ENCODE measurements around the gene ABCF1. TPM values are rescaled to one million over a fixed set of nuclear protein-coding genes. Genes with fewer than 3 reads are reported as not detected.
"Not testable (repeated sequence)": the region's sequence is repeated elsewhere in the genome, so short reads cannot be mapped to it uniquely, and the experiment has no call there.

ABCF1 gene
- total and polyA plus RNA-seq, 7 donors = 53.8 to 119 (median 97.9) TPM

DNA sequence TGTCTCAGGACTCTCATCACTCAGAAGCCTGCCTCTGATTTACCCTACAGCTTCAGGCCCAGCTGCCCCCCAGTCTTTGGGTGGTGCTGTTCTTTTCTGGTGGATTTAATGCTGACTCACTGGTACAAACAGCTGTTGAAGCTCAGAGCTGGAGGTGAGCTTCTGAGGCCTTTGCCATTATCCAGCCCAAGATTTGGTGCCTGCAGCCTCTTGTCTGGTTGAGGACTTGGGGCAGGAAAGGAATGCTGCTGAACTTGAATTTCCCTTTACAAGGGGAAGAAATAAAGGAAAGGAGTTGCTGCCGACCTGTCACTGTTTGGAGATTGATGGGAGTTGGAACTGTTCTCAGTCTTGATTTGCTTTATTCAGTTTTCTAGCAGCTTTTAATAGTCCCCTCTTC, 19.8 kb downstream of the ABCF1 start:
- no peaks in the 10 kb centered on the region for H3K27me3 ChIP-seq (ENCODE audit: insufficient read depth in 3 of 3, low read length in 2 of 3)
- DNase-seq (no peak), ATAC-seq (peak in 3 of 4 donors; percentile 22 to 50 (median 45))
- no peaks in the 10 kb centered on the region for H3K9me3 ChIP-seq
- peaks cover 10% of the 10 kb centered on the region for H3K4me1 ChIP-seq
- TF ChIP-seq, protein P1, sequence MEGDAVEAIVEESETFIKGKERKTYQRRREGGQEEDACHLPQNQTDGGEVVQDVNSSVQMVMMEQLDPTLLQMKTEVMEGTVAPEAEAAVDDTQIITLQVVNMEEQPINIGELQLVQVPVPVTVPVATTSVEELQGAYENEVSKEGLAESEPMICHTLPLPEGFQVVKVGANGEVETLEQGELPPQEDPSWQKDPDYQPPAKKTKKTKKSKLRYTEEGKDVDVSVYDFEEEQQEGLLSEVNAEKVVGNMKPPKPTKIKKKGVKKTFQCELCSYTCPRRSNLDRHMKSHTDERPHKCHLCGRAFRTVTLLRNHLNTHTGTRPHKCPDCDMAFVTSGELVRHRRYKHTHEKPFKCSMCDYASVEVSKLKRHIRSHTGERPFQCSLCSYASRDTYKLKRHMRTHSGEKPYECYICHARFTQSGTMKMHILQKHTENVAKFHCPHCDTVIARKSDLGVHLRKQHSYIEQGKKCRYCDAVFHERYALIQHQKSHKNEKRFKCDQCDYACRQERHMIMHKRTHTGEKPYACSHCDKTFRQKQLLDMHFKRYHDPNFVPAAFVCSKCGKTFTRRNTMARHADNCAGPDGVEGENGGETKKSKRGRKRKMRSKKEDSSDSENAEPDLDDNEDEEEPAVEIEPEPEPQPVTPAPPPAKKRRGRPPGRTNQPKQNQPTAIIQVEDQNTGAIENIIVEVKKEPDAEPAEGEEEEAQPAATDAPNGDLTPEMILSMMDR (IDR thresholded peaks at IDR 0.05) = no peak
- no peak overlapping the region for H3K4me3 ChIP-seq
- peak overlapping the region; percentile 56 for H3K27ac ChIP-seq
- H3K36me3 ChIP-seq (ENCODE audit: insufficient read depth in 1 of 2, low read depth in 1 of 2) = peaks cover 22 to 95% of the 10 kb centered on the region in 2 donors
- intact Hi-C loops (cut with DNase I) = no loop called here
- 40 to 69% (median 48%) methylated on average over 1 of the region's 1 CpG for WGBS, 3 donors

DNA sequence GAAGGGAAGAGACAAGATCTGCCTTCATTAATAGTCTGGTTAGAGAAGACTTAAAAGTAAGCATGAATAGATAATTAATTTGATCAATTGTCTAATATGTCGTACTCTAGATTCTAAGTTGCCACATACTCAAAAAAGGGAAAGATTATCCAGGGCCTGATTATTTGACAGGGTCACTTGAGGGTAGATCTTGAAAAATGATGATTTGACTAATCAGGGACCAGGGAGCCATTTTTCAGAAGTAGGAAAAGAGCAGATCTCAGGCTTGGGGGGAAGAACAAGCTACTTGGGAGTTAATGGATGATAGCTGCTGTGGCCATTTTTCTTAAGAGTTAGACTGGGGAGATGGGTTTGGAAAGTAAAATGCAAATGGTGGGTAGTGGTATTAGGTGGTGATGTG, 21.0 kb downstream of the ABCF1 start:
- Histone ChIP-seq H3K36me3 (ENCODE audit: insufficient read depth in 1 of 2, low read depth in 1 of 2) (peaks cover 16 to 82% of the 10 kb centered on the region in 2 donors), H3K27ac (peak overlapping the region; percentile 16), H3K4me3 (no peak overlapping the region), H3K9me3 (no peaks in the 10 kb centered on the region), H3K27me3 (ENCODE audit: insufficient read depth in 3 of 3, low read length in 2 of 3) (no peaks in the 10 kb centered on the region), H3K4me1 (peaks cover 10% of the 10 kb centered on the region)
- DNase-seq = no peak
- 97 to 100% (median 98%) methylated on average over 1 of the region's 1 CpG for WGBS, 3 donors
- ATAC-seq = no peak
- TF ChIP-seq, protein P1 (IDR thresholded peaks at IDR 0.05) = no peak
- intact Hi-C loops (cut with DNase I) = no loop called here

DNA sequence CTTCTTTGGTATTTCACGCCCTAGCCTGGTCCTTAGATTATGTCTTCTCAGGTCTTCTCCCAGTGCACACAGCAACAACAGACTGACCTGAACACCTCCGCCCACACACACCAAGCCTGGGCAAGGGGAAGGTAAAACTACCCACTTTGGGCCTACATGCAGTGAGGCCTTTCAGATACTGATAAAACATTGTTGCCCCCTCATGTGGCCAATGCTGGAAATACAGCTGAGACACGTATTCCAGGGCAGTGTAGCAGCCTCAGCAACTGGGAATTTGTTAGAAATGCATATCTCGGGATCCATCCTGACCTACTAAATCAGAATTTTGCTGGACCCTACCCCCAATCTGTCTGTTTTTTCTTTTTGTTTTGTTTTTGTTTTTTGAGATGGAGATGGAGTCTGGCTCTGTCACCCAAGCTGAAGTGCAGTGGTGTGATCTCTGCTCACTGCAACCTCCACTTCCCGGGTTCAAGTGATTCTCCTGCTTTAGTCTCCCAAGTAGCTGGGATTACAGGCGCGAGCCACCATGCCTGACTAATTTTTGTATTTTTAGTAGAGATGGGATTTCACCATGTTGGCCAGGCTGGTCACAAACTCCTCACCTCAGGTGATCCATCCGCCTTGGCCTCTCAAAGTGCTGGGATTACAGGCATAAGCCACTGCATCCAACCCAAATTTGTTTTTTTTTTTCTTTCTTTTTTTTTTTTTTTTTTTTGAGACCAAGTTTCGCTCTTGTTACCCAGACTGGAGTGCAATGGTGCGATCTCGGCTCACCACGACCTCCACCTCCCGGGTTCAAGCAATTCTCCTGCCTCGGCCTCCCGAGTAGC, 26.3 kb downstream of the ABCF1 start:
- peaks cover 5 to 55% of the 10 kb centered on the region in 2 donors for H3K36me3 ChIP-seq (ENCODE audit: insufficient read depth in 1 of 2, low read depth in 1 of 2)
- DNase-seq (peak; percentile 68 to 71), ATAC-seq (peak; percentile 55 to 81 (median 78))
- not testable (repeated sequence) for H3K27me3 ChIP-seq (ENCODE audit: insufficient read depth in 3 of 3, low read length in 2 of 3); H3K4me1 ChIP-seq; H3K9me3 ChIP-seq; H3K27ac ChIP-seq; H3K4me3 ChIP-seq
- WGBS, 3 donors = 72 to 74% (median 73%) methylated on average over 15 of the region's 15 CpGs
- TF ChIP-seq, protein P1 (IDR thresholded peaks at IDR 0.05) = peak; percentile 72
- intact Hi-C loops (cut with DNase I) = loop anchor here (5.0 kb wide), 2 partner anchors 50 to 55 kb away; no protein-coding TSS in a partner anchor

DNA sequence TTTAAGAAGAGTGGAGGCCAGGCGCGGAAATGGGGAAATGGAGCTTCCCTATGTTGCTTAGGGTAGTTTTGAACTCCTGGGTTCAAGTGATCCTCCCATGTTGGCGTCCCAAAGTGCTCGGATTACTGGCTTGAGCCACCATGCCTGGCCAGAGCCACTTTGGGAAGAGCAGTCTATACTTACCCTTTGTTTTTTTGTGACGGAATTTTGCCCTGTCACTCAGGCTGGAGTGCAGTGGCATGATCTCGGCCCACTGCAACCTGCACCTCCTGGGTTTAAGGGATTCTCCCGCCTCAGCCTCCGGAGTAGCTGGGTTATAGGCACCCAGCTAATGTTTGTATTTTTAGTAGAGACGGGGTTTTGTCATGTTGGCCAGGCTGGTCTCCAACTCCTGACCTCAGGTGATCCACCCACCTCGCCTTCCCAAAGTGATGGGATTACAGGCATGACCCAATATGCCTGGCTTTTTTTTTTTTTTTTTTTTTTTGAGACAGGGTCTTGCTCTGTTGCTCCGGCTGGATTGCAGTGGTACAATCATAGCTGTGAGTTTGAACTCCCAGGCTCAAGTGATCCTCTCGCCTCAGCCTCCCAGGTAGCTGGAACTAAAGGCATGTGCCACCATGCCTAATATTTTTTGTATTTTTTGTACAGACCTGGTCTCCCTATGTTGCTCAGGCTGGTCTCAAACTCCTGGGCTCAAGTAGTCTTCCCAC, 27.8 kb downstream of the ABCF1 start:
- intact Hi-C loops (cut with DNase I) = loop anchor here (5.0 kb wide), 2 partner anchors 52 to 57 kb away; no protein-coding TSS in a partner anchor
- Histone ChIP-seq H3K4me3 (no peak overlapping the region), H3K27ac (no peak overlapping the region), H3K9me3 (no peaks in the 10 kb centered on the region), H3K27me3 (ENCODE audit: insufficient read depth in 3 of 3, low read length in 2 of 3) (no peaks in the 10 kb centered on the region), H3K36me3 (ENCODE audit: insufficient read depth in 1 of 2, low read depth in 1 of 2) (peaks cover 10 to 55% of the 10 kb centered on the region in 2 donors), H3K4me1 (no peaks in the 10 kb centered on the region)
- no peak for DNase-seq
- TF ChIP-seq, protein P1 (IDR thresholded peaks at IDR 0.05) = no peak
- ATAC-seq = peak in 3 of 4 donors; percentile 14 to 23 (median 22)
- 62 to 68% (median 66%) methylated on average over 12 of the region's 12 CpGs for WGBS, 3 donors

All from psoas muscle (tissue), 8 donors.